HG03135 (cell line): ENCODE measurements around the gene ZNF837.

Source experiments
- ATAC-seq: cut with Tn5 transposase; IDR thresholded peaks from one replicate; pipeline ENCODE4 v1.9.1; 2021; ENCODE audit warnings: mild to moderate bottlenecking, moderate library complexity; ENCODE audit not compliant: unreplicated experiment

Gene ZNF837

GRCh38 chr19:58372311-58373133 lies 8.3 kb downstream of the ZNF837 start:
- no peak for ATAC-seq

- ATAC-seq, result no peak
These were observed 12.1 kb downstream of the ZNF837 start for GRCh38 chr19:58368561-58369360.

GRCh38 chr19:58367698-58368454 lies 13.0 kb downstream of the ZNF837 start:
- no peak for ATAC-seq

- ATAC-seq, result no peak
These were observed 14.0 kb downstream of the ZNF837 start for GRCh38 chr19:58366585-58367430.

- ATAC-seq, result no peak
These were observed 16.7 kb downstream of the ZNF837 start for GRCh38 chr19:58364146-58364545.

GRCh38 chr19:58362272-58362994 lies 18.4 kb downstream of the ZNF837 start, which contains the start of gene ZNF497:
ZNF497 (minus strand) TSS chr19:58362751; CDS start chr19:58357635, 5,116 bp downstream.
- ATAC-seq, result peak; percentile 80

GRCh38 chr19:58361900-58362271 lies 18.9 kb downstream of the ZNF837 start:
- ATAC-seq, result peak; percentile 12

GRCh38 chr19:58357481-58358145 lies 23.2 kb downstream of the ZNF837 start:
- ATAC-seq, result no peak

GRCh38 chr19:58356766-58357480 lies 23.9 kb downstream of the ZNF837 start:
- no peak for ATAC-seq

- no peak for ATAC-seq
These were observed 24.7 kb downstream of the ZNF837 start for GRCh38 chr19:58355908-58356765.

- no peak for ATAC-seq
These were observed 25.5 kb downstream of the ZNF837 start for GRCh38 chr19:58355215-58355796.

- ATAC-seq, result no peak
These were observed 26.3 kb downstream of the ZNF837 start for GRCh38 chr19:58354478-58355030.

GRCh38 chr19:58353717-58354477 lies 26.9 kb downstream of the ZNF837 start:
- no peak for ATAC-seq

- ATAC-seq, result no peak
These were observed 27.8 kb downstream of the ZNF837 start, which contains the start of gene A1BG for GRCh38 chr19:58352760-58353671. A1BG (minus strand) TSS chr19:58353492; CDS start chr19:58353437, 55 bp downstream.
